ENCODE measurements around the gene TM6SF1. TPM values are rescaled to one million over a fixed set of nuclear protein-coding genes. Genes with fewer than 3 reads are reported as not detected.

Gene TM6SF1
- total and polyA plus RNA-seq, 2 of the 8 experiments (the other 6 are each of a cell fraction or from before 2014, with no cell fraction given) = 0.74 to 1.0 TPM

DNA sequence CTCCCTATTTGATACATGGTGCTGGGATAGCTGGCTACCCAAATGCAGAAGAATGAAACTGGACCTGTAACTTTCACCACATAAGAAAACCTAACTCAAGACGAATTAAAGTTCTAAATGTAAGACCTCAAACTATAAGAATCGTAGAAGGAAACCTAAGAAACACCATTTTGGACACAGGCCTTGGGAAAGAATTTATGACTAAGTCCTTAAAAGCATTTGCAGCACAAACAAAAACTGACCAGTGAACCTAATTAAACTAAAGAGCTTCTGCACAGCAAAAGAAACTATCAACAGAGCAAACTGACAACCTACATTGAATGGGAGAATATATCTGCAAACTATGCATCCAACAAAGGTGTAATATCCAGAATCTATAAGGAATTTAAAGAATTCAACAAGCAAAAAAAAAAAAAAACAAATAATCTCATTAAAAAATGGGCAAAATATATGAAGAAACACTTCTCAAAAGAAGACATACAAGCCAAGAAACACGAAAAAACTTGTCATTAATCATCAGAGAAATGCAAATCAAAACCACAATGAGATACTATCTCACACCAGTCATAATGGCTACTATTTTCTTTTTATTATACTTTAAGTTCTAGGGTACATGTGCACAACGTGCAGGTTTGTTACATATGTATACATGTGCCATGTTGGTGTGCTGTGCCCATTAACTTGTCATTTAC is 63.2 kb downstream of the TM6SF1 start (continued):
- TF ChIP-seq KDM5A (IDR thresholded peaks at IDR 0.05; ENCODE audit: low read length) = no peak
- no peak for TF ChIP-seq KDM4A (IDR thresholded peaks at IDR 0.05; ENCODE audit: low read depth, low read length, severe bottlenecking)
- no peak for TF ChIP-seq CTCF (IDR thresholded peaks at IDR 0.05; ENCODE audit: control extremely low read depth in 1 of 3, insufficient read depth in 1 of 3, low read depth in 1 of 3, low read length in 3 of 3)
- no peak for TF ChIP-seq TAF1 (IDR thresholded peaks at IDR 0.05; ENCODE audit: low read depth, low read length)
- TF ChIP-seq CHD1 (IDR thresholded peaks at IDR 0.05; ENCODE audit: low read depth, low read length) = no peak
- TF ChIP-seq CEBPB (IDR thresholded peaks at IDR 0.05; ENCODE audit: low read depth, low read length) = no peak
- TF ChIP-seq, protein P1, sequence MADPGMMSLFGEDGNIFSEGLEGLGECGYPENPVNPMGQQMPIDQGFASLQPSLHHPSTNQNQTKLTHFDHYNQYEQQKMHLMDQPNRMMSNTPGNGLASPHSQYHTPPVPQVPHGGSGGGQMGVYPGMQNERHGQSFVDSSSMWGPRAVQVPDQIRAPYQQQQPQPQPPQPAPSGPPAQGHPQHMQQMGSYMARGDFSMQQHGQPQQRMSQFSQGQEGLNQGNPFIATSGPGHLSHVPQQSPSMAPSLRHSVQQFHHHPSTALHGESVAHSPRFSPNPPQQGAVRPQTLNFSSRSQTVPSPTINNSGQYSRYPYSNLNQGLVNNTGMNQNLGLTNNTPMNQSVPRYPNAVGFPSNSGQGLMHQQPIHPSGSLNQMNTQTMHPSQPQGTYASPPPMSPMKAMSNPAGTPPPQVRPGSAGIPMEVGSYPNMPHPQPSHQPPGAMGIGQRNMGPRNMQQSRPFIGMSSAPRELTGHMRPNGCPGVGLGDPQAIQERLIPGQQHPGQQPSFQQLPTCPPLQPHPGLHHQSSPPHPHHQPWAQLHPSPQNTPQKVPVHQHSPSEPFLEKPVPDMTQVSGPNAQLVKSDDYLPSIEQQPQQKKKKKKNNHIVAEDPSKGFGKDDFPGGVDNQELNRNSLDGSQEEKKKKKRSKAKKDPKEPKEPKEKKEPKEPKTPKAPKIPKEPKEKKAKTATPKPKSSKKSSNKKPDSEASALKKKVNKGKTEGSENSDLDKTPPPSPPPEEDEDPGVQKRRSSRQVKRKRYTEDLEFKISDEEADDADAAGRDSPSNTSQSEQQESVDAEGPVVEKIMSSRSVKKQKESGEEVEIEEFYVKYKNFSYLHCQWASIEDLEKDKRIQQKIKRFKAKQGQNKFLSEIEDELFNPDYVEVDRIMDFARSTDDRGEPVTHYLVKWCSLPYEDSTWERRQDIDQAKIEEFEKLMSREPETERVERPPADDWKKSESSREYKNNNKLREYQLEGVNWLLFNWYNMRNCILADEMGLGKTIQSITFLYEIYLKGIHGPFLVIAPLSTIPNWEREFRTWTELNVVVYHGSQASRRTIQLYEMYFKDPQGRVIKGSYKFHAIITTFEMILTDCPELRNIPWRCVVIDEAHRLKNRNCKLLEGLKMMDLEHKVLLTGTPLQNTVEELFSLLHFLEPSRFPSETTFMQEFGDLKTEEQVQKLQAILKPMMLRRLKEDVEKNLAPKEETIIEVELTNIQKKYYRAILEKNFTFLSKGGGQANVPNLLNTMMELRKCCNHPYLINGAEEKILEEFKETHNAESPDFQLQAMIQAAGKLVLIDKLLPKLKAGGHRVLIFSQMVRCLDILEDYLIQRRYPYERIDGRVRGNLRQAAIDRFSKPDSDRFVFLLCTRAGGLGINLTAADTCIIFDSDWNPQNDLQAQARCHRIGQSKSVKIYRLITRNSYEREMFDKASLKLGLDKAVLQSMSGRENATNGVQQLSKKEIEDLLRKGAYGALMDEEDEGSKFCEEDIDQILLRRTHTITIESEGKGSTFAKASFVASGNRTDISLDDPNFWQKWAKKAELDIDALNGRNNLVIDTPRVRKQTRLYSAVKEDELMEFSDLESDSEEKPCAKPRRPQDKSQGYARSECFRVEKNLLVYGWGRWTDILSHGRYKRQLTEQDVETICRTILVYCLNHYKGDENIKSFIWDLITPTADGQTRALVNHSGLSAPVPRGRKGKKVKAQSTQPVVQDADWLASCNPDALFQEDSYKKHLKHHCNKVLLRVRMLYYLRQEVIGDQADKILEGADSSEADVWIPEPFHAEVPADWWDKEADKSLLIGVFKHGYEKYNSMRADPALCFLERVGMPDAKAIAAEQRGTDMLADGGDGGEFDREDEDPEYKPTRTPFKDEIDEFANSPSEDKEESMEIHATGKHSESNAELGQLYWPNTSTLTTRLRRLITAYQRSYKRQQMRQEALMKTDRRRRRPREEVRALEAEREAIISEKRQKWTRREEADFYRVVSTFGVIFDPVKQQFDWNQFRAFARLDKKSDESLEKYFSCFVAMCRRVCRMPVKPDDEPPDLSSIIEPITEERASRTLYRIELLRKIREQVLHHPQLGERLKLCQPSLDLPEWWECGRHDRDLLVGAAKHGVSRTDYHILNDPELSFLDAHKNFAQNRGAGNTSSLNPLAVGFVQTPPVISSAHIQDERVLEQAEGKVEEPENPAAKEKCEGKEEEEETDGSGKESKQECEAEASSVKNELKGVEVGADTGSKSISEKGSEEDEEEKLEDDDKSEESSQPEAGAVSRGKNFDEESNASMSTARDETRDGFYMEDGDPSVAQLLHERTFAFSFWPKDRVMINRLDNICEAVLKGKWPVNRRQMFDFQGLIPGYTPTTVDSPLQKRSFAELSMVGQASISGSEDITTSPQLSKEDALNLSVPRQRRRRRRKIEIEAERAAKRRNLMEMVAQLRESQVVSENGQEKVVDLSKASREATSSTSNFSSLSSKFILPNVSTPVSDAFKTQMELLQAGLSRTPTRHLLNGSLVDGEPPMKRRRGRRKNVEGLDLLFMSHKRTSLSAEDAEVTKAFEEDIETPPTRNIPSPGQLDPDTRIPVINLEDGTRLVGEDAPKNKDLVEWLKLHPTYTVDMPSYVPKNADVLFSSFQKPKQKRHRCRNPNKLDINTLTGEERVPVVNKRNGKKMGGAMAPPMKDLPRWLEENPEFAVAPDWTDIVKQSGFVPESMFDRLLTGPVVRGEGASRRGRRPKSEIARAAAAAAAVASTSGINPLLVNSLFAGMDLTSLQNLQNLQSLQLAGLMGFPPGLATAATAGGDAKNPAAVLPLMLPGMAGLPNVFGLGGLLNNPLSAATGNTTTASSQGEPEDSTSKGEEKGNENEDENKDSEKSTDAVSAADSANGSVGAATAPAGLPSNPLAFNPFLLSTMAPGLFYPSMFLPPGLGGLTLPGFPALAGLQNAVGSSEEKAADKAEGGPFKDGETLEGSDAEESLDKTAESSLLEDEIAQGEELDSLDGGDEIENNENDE (IDR thresholded peaks at IDR 0.05; ENCODE audit: insufficient replicate concordance, low read length) = no peak
- TF ChIP-seq MAFK (IDR thresholded peaks at IDR 0.05; ENCODE audit: low read depth, low read length) = no peak

Measured in H1 (cell line).